Occipital lobe (tissue), 2 donors: ENCODE measurements around the gene UBE2F. TPM values are rescaled to one million over a fixed set of nuclear protein-coding genes. Genes with fewer than 3 reads are reported as not detected.
"Not testable (repeated sequence)": the region's sequence is repeated elsewhere in the genome, so short reads cannot be mapped to it uniquely, and the experiment has no call there.

ENCODE experiments used
- DNase-seq: peaks from one replicate; lab custom pipeline; 2025; lab: John Stamatoyannopoulos, UW
- total RNA-seq: library from RNA; depleted of rRNA; stranded (reverse); fragments of >200 nt; gene quantifications from one replicate; pipeline ENCODE4 v1.2.3, GENCODE V29; 2014

The UBE2F gene
- total RNA-seq, 1 donor from 2014 or later: 30.9 TPM

DNA sequence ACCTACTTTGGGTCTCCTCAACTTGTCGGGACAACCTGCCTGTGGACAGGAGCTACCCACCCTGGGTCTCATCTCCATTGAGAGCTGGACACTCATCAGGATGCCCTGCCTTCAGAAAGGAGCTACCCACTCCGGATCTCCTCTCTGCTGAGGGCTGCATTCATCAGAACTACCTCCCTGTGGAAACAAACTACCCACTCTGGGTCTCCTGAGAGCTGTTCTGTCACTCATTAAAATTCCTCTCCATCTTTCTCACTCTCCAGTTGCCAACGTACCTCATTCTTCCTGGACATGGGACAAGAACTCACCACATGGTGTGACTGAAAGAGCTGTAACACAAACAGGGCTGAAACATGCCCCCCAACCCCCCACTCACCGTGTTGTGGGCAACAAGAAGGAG is 22.5 kb upstream of the UBE2F start:
- DNase-seq: no peak

- DNase-seq: no peak
Observed at GRCh38 chr2:237946423-237946822, 20.4 kb upstream of the UBE2F start.

- DNase-seq: not testable (repeated sequence)
Observed at GRCh38 chr2:237951354-237951753, 15.5 kb upstream of the UBE2F start.

DNA sequence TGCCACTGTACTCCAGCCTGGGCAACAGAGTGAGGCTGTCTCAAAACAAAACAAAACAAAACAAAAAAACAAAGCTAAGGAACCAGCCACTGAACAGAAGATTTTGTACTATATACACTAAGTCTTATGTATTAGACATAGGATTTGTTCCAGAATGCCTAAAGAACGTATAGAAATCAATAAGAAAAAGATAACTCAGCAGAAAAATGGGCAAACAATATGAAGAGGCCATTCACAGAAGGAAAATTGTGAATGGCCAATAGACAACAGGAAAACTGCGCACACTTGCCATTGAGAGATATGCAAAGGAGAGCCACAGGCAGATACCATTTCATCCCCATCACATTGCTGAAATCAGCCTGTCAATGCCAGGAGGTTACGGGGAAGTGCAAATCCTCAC is 14.9 kb upstream of the UBE2F start:
- DNase-seq: no peak

DNA sequence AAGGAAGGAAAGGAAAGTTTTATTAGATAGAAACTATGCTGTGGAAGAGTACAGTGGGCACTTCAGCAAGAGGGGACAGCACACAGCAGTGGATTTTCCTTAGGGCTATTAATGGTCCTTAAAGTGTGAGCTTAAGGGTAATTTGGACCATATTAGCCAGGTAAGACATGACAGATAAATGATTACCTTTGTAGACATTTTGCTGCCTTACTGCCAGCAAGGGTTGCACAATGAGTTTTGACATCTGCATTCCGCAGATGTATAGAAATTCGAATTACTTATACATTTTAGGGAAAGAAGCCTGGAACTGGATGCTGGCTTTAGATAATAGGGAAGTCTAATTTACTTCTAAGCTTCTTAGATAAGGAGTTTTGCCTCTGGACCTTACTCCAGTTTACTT is 14.0 kb upstream of the UBE2F start:
- DNase-seq: no peak

- DNase-seq: no peak
Observed at GRCh38 chr2:237955640-237956401, 11.0 kb upstream of the UBE2F start.

- DNase-seq: no peak
Observed at GRCh38 chr2:237956402-237956736, 10.4 kb upstream of the UBE2F start.

GRCh38 chr2:237961637-237962036 is 5.2 kb upstream of the UBE2F start:
- DNase-seq: no peak

DNA sequence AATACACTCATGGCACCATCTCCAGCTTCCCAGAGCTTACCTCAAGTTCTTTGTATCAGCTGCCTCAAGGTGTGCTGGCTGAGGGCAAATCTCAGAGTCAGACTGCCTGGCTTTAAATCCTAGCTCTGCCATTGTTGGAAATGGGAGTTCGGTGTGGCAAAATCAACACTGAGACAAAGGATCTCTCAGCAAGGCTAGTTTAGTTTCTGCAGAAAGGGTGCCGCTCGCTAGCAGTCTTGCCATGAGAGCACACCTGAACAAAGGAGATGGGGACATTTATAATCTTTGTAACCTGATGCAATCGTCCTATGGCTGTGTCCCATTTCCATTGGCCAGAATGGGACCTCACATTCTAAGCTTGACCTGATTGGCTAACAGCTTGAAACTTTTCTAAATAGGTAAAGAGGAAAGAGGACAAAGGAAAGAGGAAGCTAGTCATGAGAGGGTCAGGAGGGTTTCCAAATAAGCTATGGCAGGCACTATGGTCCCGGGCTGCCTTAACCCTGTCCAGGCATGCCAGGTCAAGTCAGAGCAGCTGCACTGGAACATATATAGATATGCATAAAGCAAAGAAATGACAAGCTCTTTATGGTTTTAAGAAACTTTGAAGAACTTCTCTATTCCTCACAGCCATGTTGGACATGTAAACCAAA is 4.3 kb upstream of the UBE2F start:
- no peak for DNase-seq

- DNase-seq: not testable (repeated sequence)
Observed at GRCh38 chr2:237963490-237963991, 3.3 kb upstream of the UBE2F start.

GRCh38 chr2:237964194-237964577 is 2.6 kb upstream of the UBE2F start:
- no peak for DNase-seq

GRCh38 chr2:237964578-237965404 is 2.0 kb upstream of the UBE2F start:
- DNase-seq: no peak

DNA sequence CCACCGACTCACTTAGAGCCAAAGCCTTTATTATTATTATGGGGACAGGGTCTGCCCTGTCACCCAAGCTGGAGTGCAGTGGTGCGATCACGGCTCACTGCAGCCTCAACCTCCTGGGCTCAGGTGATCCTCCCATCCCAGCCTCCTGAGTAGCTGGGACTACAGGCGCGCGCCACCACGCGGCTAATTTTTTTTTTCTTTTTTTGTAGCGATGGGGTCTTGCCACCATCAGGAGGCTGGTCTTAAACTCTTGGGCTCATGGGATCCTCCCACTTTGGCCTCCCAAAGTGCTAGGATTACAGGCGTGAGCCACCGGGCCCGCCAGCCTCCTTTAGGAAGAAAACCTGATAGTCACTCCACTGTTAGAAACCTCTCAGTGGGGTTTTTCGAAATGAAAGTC is 970 bp upstream of the UBE2F start:
- not testable (repeated sequence) for DNase-seq

GRCh38 chr2:237966250-237966564 is 607 bp upstream of the UBE2F start:
- DNase-seq: no peak

GRCh38 chr2:237967463-237967951 is 693 bp downstream of the UBE2F start:
- no peak for DNase-seq

DNA sequence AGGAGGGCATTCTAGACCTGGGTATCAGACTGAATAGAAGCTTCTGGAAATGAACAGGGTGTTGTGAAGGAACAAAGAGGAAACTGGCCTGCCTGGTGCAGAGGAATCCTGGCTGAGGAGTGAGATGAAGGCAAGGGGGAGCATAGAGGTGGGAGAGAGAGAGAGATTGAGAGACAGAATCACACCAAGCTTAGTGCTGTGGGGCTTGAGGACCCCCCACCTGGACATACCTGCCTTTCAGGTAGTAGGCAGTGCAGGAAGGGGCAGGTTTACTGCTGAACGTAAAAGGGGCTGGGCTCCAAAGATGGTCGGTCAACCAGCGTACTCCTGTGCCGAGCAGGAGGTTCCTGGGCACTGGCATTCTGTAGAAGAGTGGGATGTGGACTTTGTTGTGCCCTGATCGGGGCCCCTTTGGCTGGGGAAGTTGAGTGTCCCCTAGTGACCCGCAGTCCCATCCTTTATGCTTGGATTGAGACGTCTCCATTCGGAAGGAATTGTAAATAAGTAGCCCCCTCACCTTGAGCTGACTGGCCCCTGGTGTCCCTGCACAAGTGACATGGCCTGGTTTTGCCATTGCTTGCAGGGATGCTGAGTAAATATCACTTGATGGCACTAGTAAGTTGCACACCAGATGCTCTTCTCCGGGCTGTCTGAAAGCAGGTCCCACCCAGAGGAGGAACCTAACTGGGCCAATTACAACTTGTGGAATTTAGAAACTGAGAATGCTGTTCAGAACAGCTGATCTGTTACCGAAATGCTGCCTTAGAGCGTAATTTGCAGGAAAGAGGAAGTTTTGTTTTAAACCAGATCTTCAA is 1.4 kb downstream of the UBE2F start:
- DNase-seq: no peak

DNA sequence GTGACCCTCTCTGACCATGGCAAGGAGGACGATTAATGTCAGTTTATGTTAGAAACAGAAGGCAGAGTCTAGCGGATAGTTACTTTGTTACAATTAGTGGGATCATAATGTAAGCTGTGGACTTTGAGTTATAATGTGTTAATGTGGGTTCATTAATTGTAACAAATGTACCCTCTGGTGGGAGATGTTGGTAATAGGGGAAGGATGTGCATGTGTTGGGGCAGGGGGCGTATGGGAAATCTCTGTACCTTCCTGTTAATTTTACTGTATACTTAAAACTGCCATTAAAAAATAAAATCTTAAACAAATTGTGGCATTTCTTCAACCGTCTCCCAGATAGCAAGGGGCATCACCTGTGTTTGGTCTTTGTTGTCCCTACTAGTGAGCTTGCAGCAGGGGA is 4.8 kb downstream of the UBE2F start:
- DNase-seq: no peak

- no peak for DNase-seq
Observed at GRCh38 chr2:237972211-237972610, 5.4 kb downstream of the UBE2F start.

DNA sequence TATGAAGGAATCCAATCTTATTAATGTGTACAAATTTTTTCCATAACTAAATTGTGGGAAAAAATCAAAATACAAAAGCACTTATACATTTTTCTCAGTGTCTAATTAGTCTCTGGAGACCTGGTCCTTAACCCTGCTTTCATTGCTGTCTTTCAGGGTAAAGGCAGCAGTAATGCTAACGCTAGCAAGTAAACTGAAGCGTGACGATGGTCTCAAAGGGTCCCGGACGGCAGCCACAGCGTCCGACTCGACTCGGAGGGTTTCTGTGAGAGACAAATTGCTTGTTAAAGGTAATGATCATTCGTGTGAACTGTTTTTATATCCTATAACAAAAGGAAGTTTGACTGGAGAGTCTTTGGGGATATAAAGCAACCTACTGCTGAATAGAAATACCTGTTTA is 6.1 kb downstream of the UBE2F start:
- no peak for DNase-seq

DNA sequence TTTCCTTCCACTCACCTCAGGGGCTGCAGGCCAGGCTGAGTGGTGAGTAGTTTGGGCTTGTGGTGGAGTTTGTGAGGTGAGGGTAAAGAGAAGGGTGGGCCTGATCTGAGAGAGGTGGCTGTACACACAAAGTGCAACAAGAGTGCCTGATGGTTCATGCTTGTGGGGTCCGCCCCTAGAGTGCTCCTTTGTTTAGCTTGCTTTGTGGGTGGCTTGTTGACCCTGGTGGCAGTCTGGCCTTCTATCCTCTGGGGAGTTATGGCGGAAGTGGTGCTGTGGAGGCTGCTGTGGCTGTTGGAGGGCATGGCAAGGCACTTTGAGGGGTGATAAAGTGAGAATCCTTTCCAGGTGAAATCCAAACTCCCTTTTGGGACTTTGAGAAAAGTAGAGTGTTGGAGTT is 10.6 kb downstream of the UBE2F start:
- no peak for DNase-seq

GRCh38 chr2:237978058-237978712 is 11.4 kb downstream of the UBE2F start:
- peak; percentile 29 for DNase-seq
